Cerebellar nuclear complex (tissue), 1 donor: ENCODE measurements around the gene DRC1.

ENCODE experiments used
- DNase-seq, 2 experiments: peaks; one replicate each; lab custom pipeline; 2025; lab: John Stamatoyannopoulos, UW

The DRC1 gene

DNA sequence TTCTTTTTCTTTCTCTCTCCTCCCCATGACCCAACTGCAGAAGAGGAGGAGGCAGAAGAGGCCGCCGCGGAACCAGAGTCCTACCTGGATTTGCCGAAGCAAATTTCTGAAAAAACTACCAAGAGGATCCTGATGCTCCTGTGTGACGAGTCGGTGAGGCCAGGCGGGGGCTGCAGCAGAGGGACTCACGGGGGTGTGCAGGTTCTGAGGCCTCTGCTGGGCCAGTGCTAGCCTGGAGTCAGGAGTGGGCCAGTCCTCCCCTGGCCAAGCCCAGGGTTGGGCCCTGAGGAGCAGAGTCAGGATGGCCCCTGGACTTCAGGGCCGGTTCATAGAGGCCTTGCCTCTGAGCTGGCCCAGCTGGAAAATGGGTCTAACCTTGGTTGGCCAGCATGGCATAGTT lies 46.9 kb downstream of the DRC1 start:
- DNase-seq: no peak

DNA sequence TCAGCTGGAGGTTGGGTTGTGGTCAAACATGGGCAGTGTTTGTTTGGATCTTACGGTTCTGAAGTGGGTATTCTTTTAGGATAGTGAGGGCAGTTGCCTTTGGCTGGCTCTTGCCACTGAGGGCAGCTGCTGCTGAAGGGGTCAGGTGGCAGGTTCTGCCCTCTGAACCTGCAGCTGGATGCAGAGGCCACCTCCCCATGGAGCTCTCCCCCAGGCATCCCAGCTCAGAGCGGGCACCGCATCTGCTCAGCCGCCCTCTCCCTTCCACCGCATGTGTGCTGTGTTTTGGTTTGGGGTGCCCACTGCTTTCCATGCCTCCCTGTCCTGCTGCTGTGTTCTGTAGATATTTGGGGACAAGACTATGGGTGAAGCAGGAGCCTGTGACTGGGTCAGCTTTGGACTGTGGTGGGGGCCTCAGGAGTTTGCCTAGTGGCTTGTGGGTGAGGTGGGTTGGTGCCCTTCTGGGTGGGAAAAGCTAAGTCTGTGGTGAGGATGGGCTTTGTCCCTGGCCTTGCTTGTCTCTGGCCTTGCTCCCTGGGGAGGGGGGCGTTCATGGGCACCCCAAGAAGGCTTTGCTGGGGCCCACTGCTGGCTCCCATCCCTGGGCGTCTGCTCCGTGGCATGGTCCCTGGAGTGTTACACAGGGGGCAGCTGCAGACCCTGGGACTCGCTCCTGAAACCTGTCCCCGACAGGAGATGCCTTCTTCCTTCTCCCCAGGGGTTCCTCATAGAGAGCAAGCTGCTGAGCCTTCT lies 47.7 kb downstream of the DRC1 start:
- no peak for DNase-seq

DNA sequence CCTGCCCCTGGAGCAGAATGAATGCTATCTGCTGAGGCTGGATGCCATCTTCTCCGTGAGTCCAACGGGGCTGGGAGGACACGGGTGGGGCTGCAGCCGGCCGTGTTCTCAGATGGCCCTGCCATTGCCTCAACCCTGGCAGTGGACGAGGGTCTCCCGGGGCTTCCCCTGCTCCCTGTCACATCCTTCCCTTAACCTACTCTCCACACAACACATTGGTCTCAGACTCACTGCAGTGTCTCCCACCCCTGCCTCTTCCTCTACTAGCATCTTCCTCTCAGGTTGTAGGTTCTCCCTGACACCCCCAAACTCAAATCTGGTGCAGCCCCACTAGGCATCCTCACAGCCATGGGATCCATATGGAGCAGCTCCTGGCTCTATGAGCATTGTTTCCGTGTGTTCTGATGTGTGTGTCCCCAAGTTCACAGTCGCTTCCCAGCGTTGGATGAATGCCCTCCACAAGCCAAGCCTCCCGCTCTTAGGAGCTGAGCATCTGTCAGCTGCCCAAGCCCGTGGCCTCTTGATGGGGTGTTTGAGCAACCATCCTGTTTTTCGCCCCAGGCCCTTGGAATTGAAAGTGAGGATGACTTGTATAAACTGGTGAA lies 48.4 kb downstream of the DRC1 start:
- no peak for DNase-seq

DNA sequence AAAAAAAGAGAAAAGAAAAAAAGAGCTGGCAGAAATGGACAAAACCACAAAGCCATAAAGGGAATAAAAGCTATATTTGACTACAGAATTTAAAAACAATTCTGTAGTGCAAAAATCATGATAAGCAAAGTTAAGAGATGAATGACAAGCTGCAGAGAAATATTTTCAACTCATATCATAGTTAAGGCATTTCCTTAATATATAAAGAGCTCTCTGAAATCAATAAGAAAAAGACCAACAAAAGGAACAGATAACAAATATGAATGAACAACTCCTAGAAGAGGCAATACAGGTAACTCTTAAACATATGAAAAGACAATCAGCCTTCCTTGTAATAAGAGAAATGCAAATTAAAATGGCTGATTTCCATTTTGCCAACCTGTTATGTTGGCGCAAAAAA lies 50.0 kb downstream of the DRC1 start:
- no peak for DNase-seq

DNA sequence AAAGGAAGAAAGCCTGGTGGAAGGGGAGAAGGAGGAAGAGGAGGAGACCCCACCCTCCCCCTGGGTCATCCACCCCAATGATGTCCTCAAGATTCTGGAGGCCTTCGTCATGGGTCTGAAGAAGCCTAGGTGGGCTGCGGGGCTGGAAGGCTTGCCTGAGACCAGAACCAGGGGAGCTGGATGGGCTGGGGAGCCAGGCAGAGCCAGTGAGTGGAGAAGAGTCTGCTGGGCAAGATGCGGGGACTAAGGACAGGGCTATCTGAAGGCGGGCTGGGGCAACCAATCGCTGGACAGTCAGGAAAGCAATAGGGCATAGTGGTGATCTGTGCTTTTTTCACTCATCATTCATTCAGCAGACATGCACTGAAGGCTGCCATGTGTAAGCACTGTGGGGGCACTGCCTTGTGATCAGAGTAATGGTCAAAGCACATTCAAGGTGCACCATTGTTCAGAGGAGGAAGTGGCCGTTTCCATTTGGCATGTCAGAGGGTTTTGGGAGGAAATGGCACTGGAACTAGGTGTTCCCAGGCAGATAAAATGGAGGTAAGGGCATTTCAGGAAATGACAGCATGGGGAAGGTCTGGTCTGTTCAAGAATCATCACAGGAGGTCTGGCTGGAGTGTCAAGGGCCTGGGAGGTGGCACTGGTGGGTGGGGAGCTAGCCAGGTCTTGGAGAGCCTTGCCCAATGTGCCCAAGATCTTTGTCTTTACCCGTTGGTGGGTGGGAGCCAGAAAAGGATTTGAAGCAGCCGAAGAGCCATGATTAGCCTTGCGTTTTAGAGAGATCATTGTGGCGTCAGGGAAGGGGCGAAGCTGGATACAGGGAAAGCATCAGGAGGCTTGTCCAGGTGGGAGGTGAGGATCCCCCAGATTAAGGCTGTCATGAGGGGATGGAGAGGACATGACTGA lies 52.0 kb downstream of the DRC1 start:
- no peak for DNase-seq

DNA sequence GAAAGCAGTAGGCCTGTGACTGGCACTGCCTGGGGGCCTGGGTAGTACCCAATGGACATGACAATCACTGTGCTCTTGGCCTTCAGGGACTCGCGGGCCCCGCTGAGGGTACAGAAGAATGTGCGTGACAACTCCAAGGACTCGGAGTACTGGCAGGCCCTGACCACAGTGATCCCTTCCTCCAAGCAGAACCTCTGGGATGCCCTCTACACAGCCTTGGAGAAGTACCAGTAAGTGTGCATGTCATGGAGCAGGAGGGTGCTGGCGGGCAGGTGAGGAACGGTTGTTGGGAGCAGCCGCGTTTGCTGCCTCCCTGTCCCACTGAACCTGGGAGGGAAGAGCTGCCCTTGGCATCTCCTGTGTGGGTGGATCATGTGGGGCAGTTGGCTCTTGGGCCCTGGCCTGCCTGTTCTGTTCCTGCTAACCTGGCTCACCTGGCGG lies 52.9 kb downstream of the DRC1 start:
- DNase-seq: no peak

DNA sequence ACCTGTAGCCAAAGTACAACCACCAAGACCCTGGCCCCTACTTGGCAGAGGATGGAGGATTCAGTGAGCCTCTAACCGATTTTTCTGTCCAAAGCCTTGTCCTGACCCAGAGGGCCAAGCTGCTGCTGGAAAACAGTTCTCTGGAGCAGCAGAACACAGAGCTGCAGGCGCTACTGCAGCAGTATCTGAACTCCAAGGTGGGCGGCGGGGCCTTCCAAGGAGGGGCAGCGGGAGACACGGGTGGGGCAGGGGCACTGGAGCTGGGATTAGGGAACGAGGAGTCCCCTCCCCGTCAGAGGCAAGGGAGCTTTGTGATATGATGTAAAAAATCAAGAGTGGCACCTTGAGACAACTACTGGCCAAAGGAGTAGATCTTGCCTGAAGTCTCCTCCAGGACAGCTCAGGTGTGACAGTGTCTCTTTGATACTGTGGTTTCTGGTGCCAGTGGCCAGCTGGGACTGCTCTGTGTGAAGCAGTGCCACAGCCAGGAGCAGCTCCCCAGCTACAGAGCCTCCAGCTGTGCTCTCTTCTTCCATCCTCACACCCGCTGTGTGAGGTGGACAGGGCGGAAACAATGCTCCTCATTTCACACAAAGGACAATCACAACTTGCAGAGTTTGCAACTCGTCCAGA lies 53.4 kb downstream of the DRC1 start:
- no peak for DNase-seq

DNA sequence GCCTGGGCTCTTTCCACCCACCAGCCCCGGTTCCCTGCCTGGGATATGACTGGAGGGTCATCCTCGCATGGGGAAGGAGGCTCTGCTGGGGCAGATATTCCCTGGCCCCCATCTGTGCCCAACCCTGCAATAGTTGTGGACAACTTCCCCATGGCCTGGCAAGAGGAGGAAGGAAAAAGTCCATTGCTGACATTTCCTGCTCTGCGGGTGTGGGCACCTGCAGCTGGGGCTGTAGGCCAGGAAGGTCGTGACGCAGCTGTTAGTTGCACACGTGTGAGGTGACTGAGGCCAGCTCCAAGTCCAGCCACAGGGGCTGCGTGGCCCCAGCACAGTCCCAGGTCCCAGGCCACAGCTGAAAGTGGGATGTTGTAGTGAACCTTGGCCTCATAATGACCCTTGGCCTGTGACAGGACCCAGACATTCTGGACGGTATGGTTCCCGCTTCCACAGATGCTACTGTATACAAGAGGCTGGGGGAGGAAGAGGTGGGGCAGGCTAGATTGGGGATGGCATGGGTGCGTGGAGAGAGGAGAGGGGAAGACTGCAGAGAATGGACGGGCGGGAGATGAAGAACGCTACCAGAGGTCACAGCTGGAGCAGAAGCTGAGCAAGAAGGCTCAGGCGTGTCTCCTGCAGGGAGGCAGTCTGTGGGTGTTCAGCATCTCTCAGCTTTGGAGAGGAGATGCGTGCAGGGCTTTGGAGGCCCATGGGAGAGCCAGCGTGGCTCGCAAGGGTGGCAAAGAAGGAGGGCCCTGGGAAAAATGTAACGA lies 54.1 kb downstream of the DRC1 start:
- DNase-seq: no peak

DNA sequence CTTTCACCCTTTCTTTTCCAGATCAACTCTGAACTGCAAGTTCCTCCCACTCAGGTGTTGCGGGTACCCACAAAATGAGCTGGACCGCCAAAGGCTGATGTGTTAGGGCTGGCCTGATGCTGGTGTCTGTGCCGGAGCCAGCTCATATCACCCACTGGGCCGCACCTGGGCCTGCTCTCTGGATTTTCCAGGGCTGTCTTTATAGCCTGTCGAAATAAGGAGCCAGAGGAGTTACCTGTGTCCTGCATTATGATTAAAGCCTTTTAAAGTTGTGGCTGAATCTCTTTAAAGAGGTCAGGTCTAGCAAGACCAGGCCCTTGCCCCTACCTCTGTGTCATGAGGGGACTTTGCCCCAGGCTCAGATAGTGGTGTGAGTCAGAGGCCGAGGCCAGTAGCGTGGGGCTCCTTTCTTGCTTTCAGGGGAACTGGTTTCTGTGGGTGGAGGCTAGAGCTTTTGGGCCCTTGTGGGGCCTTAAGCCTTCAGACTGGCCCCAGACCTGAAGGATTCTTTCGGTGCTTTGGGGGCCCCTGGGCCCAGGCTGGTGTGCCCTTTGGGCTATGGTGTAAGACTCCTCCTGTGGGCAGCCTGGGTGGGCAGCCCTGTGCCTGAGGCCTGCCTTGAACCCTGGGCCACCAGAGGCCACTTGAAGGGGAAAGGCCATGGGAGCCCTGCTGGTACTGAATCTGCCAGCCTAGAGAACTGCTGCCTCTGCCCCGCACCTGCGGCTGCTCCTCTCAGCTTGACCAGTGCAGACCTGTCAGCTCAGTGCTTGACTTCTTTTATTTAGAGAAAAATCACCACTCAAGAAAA lies 54.9 kb downstream of the DRC1 start:
- no peak for DNase-seq

DNA sequence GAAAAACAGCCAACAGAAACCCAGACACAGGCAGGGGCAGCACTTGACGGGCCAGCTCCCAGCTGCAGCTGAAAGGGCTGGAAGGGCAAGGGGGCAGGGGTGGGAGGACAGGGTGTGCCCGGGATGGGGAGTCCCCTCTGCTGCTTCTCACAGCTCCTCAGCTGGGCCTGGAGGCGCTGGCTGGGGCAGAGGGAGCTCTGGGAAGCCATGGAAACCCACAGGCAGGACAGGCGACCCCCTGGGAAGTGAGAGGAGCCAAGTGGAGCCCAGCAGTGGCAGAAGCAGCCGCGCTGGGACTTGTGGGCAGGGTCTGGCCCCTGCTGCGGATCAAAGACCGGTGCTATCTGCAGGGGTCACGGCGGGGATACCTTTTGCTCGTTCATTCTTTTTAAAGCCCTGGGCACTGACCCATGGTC lies 55.5 kb downstream of the DRC1 start:
- no peak for DNase-seq

DNA sequence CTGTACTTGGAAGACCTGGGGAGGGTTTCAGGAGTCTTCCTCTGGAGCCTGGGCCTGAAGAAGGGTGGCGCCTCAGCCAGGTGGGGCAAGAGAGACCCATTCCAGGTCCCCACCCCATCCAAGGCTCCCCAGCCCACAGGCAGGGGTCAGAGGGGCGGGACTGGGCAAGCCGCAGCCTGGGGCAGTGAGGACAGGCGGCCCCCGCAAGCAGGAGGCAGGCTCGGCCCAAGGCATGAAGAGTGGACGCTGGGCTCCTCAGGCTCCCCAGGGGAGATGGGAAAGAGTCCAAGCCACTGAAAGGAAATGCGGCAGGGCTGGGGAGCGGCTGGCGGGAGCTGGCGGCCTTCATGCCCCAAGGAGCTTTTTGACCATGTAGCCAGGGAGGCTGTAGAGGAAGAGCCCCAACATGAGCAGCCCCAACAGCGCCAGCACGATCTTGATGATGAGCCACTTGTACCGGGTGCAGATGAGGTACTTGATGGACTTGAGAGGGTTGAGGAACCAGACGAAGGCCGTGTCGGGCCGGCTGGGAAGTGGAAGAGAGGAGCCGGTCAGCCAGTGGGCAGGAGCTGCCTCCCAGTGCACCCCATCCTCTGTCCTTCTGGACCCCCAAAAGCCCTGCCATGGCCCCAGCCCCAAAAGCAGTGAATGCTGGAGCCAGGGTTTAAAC lies 56.1 kb downstream of the DRC1 start:
- DNase-seq: no peak

DNA sequence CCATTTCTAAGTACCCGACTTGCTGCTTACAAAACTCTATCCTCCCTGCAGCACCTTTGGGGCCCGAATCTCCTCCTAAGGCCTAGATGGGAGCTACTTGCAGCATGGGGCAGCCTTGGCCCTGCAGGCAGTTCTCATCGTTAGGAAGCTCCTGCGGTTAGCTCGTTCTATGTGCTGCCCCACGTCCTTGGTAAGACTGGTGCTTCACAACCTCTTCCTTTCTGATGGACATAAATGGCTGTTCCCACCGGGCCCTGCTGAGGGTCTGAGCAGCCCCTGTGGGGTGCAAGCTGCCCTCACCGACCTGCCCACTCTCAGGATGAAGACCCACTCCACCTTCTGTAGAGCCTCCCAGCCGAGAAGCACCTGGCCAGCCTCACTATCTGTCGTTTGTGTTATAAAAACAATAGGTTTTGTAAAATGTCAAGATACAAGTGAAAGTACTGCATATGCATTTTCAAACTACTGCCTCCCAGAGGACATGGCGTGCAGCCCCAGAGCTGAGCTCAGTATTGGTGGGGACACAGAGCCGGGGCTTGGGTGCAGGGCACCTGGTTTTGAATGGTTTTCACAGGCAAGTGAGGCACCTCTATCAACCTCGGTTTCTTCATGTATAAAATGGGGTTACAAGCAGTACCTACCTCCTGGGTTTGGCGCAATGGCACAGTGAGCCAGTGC lies 56.8 kb downstream of the DRC1 start:
- DNase-seq: no peak

DNA sequence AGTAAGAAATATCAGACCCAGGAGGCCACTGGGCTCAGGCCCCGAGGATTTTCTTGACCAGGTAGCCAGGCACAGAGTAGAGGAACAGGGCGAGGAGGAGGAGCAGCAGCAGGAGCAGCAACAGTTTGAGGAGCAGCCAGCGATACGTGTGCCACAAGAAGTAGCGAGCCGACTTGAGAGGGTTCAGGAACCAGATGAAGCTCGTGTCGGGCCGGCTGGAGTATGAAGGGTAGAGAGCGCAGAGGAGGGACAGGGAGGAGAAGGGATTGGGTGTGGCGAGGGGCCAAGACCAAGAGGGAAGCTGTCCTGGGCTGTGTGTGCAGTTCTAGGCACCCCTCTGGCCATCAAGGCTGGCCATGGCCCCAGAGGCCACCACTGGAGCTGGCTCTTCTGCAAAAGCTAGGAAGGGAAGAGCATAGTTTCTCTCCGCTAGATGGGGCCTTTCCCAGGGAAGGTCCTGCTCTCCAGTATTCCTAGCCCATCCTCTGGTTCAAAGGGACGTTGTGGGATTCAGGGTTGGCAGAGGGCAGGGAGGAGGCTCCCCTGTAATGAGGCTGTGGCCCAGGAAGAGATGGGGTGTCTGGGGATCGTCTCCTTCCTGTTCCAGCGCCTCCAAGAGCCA lies 58.4 kb downstream of the DRC1 start:
- no peak for DNase-seq

DNA sequence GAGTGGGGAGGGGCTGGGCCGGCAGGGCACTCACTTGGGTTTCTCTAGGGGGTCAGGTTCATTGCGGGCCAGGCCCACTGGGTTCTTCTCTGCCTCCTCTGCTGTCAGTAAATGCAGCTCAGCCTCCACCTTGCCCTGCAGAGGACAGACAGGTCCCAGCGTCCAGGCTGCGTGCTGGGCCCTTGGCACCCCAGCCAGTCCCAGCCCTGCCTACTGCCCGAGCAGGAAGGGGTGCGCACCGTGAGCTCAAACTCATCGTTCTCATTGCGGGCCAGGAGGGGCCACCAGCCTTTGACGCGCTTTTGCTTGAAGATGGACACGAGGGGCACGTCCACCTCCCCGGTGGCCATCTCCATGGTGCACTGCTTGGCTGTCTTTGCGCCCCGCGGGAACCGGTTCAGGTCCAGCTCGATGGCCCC lies 58.9 kb downstream of the DRC1 start:
- DNase-seq: no peak

DNA sequence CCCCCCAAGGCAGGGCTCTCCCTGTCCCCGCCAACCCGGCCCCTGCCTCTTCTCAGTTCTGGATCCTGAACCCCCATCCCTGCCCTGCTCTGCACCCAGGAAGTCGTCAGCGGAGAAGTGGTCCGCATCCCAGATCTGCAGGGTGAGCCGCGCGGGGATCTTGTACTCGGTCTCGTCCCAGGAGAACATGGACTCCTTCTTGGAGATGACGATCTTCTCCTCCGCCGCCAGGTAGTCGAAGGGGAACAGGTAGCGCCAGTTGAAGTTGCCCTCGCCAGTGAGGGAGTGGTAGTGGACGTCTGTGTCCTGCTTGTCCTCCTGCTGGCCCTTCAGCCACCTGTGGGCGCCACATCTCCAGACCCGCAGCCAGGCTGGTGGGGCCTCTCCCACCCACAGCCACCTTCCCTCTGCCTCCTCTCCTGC lies 59.9 kb downstream of the DRC1 start:
- no peak for DNase-seq

DNA sequence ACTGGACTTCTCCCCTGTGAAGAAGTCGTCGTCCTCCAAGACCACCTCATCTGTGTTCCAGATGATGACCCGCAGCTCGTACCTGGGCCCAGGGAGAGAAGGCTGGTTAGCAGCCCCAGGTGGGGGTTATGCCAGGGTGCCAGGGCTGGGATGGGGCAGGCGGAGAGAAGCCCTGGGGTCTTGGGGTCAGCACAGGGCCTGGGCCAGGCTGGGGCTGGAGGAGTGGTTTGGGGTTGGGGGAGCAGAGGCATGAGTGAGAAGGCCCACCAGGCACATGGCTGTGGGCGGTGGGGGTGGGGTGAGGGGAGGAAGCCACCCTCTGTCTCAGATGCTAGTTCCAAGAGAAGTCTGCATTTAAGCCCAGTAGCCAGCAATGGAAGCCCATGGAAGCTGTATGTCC lies 60.4 kb downstream of the DRC1 start:
- DNase-seq: no peak

DNA sequence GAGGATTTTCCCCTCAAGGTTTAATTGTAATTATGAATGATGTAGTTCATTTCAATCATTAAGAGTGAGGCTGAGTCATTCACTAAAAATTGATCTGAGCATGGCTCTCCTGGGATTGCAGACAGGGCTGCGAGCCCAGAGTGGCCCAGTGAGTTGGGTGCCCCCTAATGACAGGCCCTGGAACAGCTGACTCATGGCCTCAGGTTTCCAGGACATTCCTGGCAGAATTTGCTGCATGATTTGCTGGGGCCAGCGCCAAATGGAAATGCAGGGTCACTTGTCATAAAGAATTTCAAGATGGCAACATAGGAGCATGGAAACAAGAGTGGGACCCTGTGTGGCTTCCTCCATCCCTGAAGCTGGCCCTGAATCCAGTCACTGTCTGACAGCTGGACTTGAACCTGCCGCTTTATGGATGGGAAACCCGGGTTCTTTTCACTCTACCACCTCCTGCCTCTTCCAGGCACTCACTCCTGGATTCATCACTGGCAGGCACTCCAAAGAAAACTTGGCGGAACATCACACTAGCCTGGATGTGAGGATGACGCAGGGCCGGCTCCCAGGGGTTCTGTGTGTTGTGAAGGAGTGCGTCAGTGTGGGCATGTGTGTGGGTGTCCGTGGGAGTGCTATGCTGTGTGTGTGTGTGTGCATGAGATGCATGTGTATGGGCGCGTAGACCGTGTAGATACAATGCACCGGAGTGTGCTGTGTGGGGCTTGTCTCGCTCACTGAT lies 61.0 kb downstream of the DRC1 start:
- no peak for DNase-seq
